ENCODE measurements around the gene ZFP62. TPM values are rescaled to one million over a fixed set of nuclear protein-coding genes. Genes with fewer than 3 reads are reported as not detected.
A peak's percentile ranks its signal among the peaks of the same experiment; 100 is the strongest.

The ZFP62 gene
- total RNA-seq, 1 donor from 2014 or later = 30.2 TPM

DNA sequence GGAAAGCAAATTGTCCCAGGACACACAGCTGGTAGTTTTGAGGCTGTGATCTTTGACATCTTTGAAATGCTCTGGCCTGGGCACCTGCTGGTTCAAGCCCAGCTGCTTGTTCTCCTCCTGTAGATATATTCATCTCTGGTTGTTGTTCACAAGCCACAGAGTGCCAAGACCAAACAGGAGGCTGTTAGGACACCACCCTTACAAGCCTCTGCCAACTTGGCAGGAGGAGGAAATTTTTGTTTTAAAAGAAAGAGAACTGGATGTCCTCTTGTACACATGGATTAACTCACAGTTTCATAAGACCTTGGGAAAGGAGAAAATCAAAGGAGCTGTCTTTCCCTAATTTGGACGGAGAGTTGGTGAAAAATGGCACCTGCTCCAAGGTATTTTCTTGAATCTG lies 8.5 kb upstream of the ZFP62 start:
- Mint-ChIP-seq H3K27ac (ENCODE audit: unreplicated experiment) (no peak overlapping the region), H3K36me3 (ENCODE audit: low read depth, unreplicated experiment) (no peaks in the 10 kb centered on the region), H3K4me3 (ENCODE audit: unreplicated experiment) (no peak overlapping the region), H3K27me3 (ENCODE audit: unreplicated experiment) (peaks cover 1% of the 10 kb centered on the region), H3K9me3 (ENCODE audit: unreplicated experiment) (no peaks in the 10 kb centered on the region), H3K4me1 (ENCODE audit: unreplicated experiment) (no peaks in the 10 kb centered on the region)
- no peak for DNase-seq (ENCODE audit: low spot score)
- TF ChIP-seq, protein P1, sequence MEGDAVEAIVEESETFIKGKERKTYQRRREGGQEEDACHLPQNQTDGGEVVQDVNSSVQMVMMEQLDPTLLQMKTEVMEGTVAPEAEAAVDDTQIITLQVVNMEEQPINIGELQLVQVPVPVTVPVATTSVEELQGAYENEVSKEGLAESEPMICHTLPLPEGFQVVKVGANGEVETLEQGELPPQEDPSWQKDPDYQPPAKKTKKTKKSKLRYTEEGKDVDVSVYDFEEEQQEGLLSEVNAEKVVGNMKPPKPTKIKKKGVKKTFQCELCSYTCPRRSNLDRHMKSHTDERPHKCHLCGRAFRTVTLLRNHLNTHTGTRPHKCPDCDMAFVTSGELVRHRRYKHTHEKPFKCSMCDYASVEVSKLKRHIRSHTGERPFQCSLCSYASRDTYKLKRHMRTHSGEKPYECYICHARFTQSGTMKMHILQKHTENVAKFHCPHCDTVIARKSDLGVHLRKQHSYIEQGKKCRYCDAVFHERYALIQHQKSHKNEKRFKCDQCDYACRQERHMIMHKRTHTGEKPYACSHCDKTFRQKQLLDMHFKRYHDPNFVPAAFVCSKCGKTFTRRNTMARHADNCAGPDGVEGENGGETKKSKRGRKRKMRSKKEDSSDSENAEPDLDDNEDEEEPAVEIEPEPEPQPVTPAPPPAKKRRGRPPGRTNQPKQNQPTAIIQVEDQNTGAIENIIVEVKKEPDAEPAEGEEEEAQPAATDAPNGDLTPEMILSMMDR (IDR thresholded peaks at IDR 0.05; ENCODE audit: unreplicated experiment) = no peak

DNA sequence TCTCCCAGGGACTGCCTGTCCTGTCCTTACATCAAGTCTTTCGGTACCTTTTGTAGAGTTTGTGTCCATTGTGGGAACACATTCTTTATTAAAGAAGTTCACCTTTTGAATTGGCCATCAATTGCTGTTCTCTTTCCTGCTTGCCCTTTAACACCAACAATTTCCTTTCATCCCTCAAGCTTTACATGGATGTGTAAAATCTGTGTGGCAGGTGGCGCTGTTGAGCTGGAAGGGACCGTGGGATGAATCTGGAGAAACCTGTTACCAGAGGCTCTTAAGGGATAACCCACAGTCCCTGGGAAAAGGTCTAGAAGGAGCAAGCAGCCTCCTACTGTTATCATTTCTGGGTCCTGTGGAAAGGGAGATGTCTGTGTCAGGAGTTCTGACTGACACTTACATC lies 7.9 kb upstream of the ZFP62 start:
- H3K9me3 Mint-ChIP-seq (ENCODE audit: unreplicated experiment) = no peaks in the 10 kb centered on the region
- no peak overlapping the region for H3K27ac Mint-ChIP-seq (ENCODE audit: unreplicated experiment)
- H3K27me3 Mint-ChIP-seq (ENCODE audit: unreplicated experiment) = peaks cover 1% of the 10 kb centered on the region
- peak; percentile 88 for DNase-seq (ENCODE audit: low spot score)
- no peak overlapping the region for H3K4me3 Mint-ChIP-seq (ENCODE audit: unreplicated experiment)
- H3K4me1 Mint-ChIP-seq (ENCODE audit: unreplicated experiment) = no peaks in the 10 kb centered on the region
- TF ChIP-seq, protein P1 (IDR thresholded peaks at IDR 0.05; ENCODE audit: unreplicated experiment) = peak; percentile 70
- no peaks in the 10 kb centered on the region for H3K36me3 Mint-ChIP-seq (ENCODE audit: low read depth, unreplicated experiment)

DNA sequence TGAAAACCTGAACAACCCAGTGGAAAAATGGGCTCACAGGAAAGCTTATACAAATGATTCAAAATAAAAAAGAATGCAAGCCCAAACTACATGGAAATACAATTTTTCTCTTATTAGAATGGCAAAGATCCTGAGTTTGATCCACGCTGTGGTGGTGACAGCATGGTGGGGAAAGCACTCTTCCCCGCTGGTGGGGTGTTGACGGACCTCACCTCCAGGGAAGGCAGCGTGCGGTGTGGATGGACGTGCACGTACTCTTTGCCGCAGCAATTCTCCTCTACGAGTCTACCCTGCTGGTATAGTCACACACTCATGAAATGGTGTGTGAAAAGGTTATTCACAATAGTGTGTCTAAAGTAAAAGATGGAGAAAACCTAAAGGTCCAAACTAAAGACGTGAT lies 5.9 kb upstream of the ZFP62 start:
- no peak overlapping the region for H3K27ac Mint-ChIP-seq (ENCODE audit: unreplicated experiment)
- peaks cover 1% of the 10 kb centered on the region for H3K27me3 Mint-ChIP-seq (ENCODE audit: unreplicated experiment)
- no peaks in the 10 kb centered on the region for H3K36me3 Mint-ChIP-seq (ENCODE audit: low read depth, unreplicated experiment)
- H3K4me1 Mint-ChIP-seq (ENCODE audit: unreplicated experiment) = no peaks in the 10 kb centered on the region
- no peak for DNase-seq (ENCODE audit: low spot score)
- TF ChIP-seq, protein P1 (IDR thresholded peaks at IDR 0.05; ENCODE audit: unreplicated experiment) = no peak
- H3K9me3 Mint-ChIP-seq (ENCODE audit: unreplicated experiment) = no peaks in the 10 kb centered on the region
- no peak overlapping the region for H3K4me3 Mint-ChIP-seq (ENCODE audit: unreplicated experiment)

DNA sequence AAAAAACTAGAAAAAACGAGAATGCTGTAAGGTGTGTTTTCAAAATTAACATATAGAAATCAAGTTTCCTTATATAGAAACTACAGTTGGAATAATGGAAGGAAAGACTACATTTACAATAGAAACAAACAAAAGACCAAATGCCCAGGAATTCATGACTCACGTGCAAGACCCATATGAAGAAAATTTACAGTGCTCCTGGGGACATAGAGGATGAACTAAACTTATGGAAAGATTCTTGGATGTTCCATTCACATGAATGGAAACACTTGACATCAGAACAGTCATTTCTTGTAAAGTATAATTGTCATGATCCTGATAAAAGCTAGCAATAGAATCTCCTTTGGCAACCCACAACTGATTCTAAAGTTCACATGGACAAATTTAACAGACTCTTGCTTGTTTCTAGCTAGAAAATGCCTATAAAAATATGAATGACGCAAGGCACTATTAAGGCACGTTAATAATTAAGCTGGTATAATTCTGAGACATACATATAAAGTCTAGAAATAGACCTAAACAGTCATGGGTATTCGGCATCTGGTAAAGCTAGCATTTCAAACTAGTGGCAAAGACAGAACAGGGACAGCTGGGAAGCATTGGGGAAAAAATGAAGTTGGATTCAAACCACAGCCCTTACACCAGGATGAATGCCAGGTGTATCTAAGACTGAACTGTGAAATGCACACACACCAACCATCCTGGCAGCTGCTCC lies 5.1 kb upstream of the ZFP62 start:
- Mint-ChIP-seq H3K36me3 (ENCODE audit: low read depth, unreplicated experiment) (no peaks in the 10 kb centered on the region), H3K27ac (ENCODE audit: unreplicated experiment) (no peak overlapping the region), H3K9me3 (ENCODE audit: unreplicated experiment) (no peaks in the 10 kb centered on the region), H3K4me1 (ENCODE audit: unreplicated experiment) (no peaks in the 10 kb centered on the region), H3K27me3 (ENCODE audit: unreplicated experiment) (no peaks in the 10 kb centered on the region), H3K4me3 (ENCODE audit: unreplicated experiment) (no peak overlapping the region)
- TF ChIP-seq, protein P1 (IDR thresholded peaks at IDR 0.05; ENCODE audit: unreplicated experiment) = no peak
- DNase-seq (ENCODE audit: low spot score) = no peak

DNA sequence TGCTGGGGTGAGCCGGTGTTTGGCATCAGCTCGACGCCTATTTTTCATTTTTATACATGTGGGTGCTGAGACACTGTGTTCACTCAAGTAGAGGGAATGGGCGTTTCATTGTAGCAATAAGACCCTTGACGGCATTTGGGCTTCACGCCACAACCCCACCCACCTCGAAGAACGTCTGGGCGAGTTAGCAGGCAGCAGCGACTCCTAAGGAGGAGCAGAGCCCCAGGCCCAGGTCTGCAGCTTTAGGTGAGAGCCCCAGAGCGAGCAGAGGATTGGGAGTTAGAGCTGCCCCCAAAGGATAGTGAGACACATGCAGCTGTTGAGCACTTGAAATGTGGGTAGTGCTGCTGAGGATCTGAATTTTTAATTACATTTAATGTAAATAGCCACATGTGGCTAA lies 1.6 kb upstream of the ZFP62 start:
- no peak for DNase-seq (ENCODE audit: low spot score)
- Mint-ChIP-seq H3K27me3 (ENCODE audit: unreplicated experiment) (peaks cover 2% of the 10 kb centered on the region), H3K4me3 (ENCODE audit: unreplicated experiment) (no peak overlapping the region), H3K4me1 (ENCODE audit: unreplicated experiment) (peaks cover 3% of the 10 kb centered on the region), H3K36me3 (ENCODE audit: low read depth, unreplicated experiment) (no peaks in the 10 kb centered on the region), H3K9me3 (ENCODE audit: unreplicated experiment) (no peaks in the 10 kb centered on the region), H3K27ac (ENCODE audit: unreplicated experiment) (peak overlapping the region; percentile 18)
- TF ChIP-seq, protein P1 (IDR thresholded peaks at IDR 0.05; ENCODE audit: unreplicated experiment) = no peak

Measured in endothelial cell (in vitro differentiated cells).